SH-SY5Y (cell line): ENCODE results near the gene STRA6.

ENCODE experiments used
- GATA2 ChIP-seq: IDR thresholded peaks from 2 replicates; pipeline ENCODE4 v1.6.1; 2011; ENCODE audit warnings: mild to moderate bottlenecking, low read depth, low read length
- GATA3 ChIP-seq: IDR thresholded peaks from 2 replicates; pipeline ENCODE4 v1.6.1; 2011; ENCODE audit warnings: low read depth, mild to moderate bottlenecking, low read length, moderate library complexity

GRCh38 chr15:74213858-74214284 lies 11.3 kb upstream of the STRA6 start:
- TF ChIP-seq GATA2 (no peak), GATA3 (no peak)
